Right lobe of liver (tissue), 6 donors: ENCODE results near the gene SEMA4B. TPM values are rescaled to one million over a fixed set of nuclear protein-coding genes. Genes with fewer than 3 reads are reported as not detected.

Experiments used
- ATAC-seq, 4 donors: fragments of 200-7000 bp; cut with Tn5 transposase; one replicate each; pipeline ENCODE4 v1.9.1; 2020; ENCODE audit warnings: mild to moderate bottlenecking in 4 of 4, moderate library complexity in 4 of 4
- DNase-seq, 3 donors: peaks; one replicate each; pipeline ENCODE4 v3.0.0-alpha.2; 2020
- H3K27ac ChIP-seq, 3 donors: fragments of 200-600 bp; one replicate each; pipeline ENCODE4 v1.8.0; 2022
- H3K27me3 ChIP-seq, 2 donors: fragments of 200-600 bp; one replicate each; pipeline ENCODE4 v1.8.0; 2022
- H3K36me3 ChIP-seq, 4 donors: fragments of 200-600 bp; sonication (generic) in 1 of 4; one replicate each; pipeline versions ENCODE4 v1.5.1 to v1.8.0; 2017 to 2022; ENCODE audit warnings: control low read depth in 1 of 4
- H3K4me1 ChIP-seq, 4 donors: fragments of 200-600 bp; sonication (generic) in 1 of 4; one replicate each; pipeline versions ENCODE4 v1.5.1 to v1.8.0; 2017 to 2022; ENCODE audit warnings: control low read depth in 1 of 4
- H3K4me3 ChIP-seq, 3 donors: fragments of 200-600 bp; one replicate each; pipeline ENCODE4 v1.8.0; 2022
- H3K9me3 ChIP-seq, 4 donors: fragments of 200-600 bp; sonication (generic) in 1 of 4; one replicate each; pipeline versions ENCODE4 v1.5.1 to v1.8.0; 2017 to 2022; ENCODE audit warnings: control low read depth in 1 of 4
- CTCF ChIP-seq, 4 donors: fragments of 200-600 bp in 3 of 4; fragments of 450-650 bp in 1 of 4; IDR thresholded peaks; one replicate each; pipeline versions ENCODE4 v1.5.1 to v1.8.0; 2016 to 2022; ENCODE audit warnings: antibody characterized with exemption in 4 of 4, mild to moderate bottlenecking in 2 of 4
- POLR2A ChIP-seq: fragments of 450-650 bp; IDR thresholded peaks from one replicate; pipeline ENCODE4 v1.6.1; 2017; ENCODE audit warnings: antibody characterized with exemption, mild to moderate bottlenecking
- WGBS: methylation state at CpG from one replicate; pipeline ENCODE4 v1.1.6; 2018; ENCODE audit warnings: low coverage, low lambda C conversion rate; ENCODE audit not compliant: insufficient coverage; ENCODE audit errors: missing lambda C conversion rate; 5-methylcytosine and 5-hydroxymethylcytosine counted together
- intact Hi-C, 2 donors: fragments of 100-400 bp; cut with DNase I; formaldehyde crosslinking; loops; one replicate each; pipeline versions ENCODE4 v1.11.2 to v1.14.1; 2022
- total RNA-seq, 6 experiments: library from RNA; depleted of rRNA in 2 of 6; stranded (reverse); fragments of >200 nt in 2 of 6; fragmentation: NEBNext Ultra II Directional in 3 of 6; extraction: Animal tissue kit (Norgen Biotek cat#: 25700) in 3 of 6; gene quantifications; one replicate each; pipeline versions ENCODE4 v1.1.0 to v1.2.4, GENCODE V29; 2016 to 2023
- donor health status: DM: no; HTN: yes; CAD: no.
- donor health status: DM: no; HTN: no; CAD: no.
- donor health status: DM: no; HTN: no; CAD: no.
- donor health status: DM: no; HTN: yes; CAD: no.
- donor health status: DM: no; HTN: yes; CAD: no.

SEMA4B gene
- total RNA-seq, 6 experiments from 2014 or later = 17.1 to 67.7 (median 20.3) TPM

- no peak overlapping the region for H3K27ac ChIP-seq
- H3K27me3 ChIP-seq = no peaks in the 10 kb centered on the region
- H3K9me3 ChIP-seq = no peaks in the 10 kb centered on the region
- H3K4me1 ChIP-seq = peaks cover 0 to 38% (median 18%) of the 10 kb centered on the region in 4 donors
- TF ChIP-seq POLR2A (no peak), CTCF (IDR thresholded peaks at IDR 0.05) (no peak)
- no peak for ATAC-seq
- intact Hi-C loops = loop anchor here in 1 of 2 donors (10.0 kb wide), 1 partner anchor 83 kb away; no protein-coding TSS in a partner anchor
- H3K4me3 ChIP-seq = no peak overlapping the region
- peaks cover 14 to 69% (median 40%) of the 10 kb centered on the region in 4 donors for H3K36me3 ChIP-seq
- WGBS = no CpG with 5 or more reads among the region's 38 CpGs
- DNase-seq = no peak
Observed at GRCh38 chr15:90227816-90228772, 27.0 kb downstream of the SEMA4B start.

- Histone ChIP-seq H3K27ac (no peak overlapping the region), H3K27me3 (no peaks in the 10 kb centered on the region), H3K4me1 (peaks cover 0 to 38% (median 18%) of the 10 kb centered on the region in 4 donors), H3K4me3 (no peak overlapping the region), H3K36me3 (peaks cover 14 to 62% (median 34%) of the 10 kb centered on the region in 4 donors), H3K9me3 (no peaks in the 10 kb centered on the region)
- TF ChIP-seq POLR2A = no peak
- WGBS = 67% methylated on average over 1 of the region's 15 CpGs
- intact Hi-C loops = loop anchor here in 1 of 2 donors (10.0 kb wide), 1 partner anchor 84 kb away; no protein-coding TSS in a partner anchor
- no peak for ATAC-seq
- DNase-seq = peak in 1 of 3 donors; percentile 28
Observed at GRCh38 chr15:90228960-90229359, 27.8 kb downstream of the SEMA4B start.

GRCh38 chr15:90230071-90230494 is 29.0 kb downstream of the SEMA4B start:
- no peak for TF ChIP-seq POLR2A
- TF ChIP-seq CTCF (IDR thresholded peaks at IDR 0.05) = peak in 1 of 4 donors; percentile 13
- Histone ChIP-seq H3K4me1 (peaks cover 0 to 46% (median 18%) of the 10 kb centered on the region in 4 donors), H3K27me3 (no peaks in the 10 kb centered on the region), H3K4me3 (no peak overlapping the region), H3K36me3 (peaks cover 5 to 51% (median 26%) of the 10 kb centered on the region in 4 donors), H3K27ac (peak overlapping the region; percentile 65 to 97 (median 90)), H3K9me3 (no peaks in the 10 kb centered on the region)
- peak; percentile 84 to 90 (median 89) for DNase-seq
- intact Hi-C loops = no loop called here
- WGBS = 36% methylated on average over 10 of the region's 12 CpGs
- ATAC-seq = peak; percentile 48 to 57 (median 51)

- no peaks in the 10 kb centered on the region for H3K27me3 ChIP-seq
- peaks cover 5 to 45% (median 23%) of the 10 kb centered on the region in 4 donors for H3K36me3 ChIP-seq
- TF ChIP-seq CTCF (IDR thresholded peaks at IDR 0.05) = no peak
- no peak for TF ChIP-seq POLR2A
- no peaks in the 10 kb centered on the region for H3K9me3 ChIP-seq
- intact Hi-C loops = no loop called here
- peak overlapping the region; percentile 65 to 97 (median 90) for H3K27ac ChIP-seq
- H3K4me3 ChIP-seq = no peak overlapping the region
- 40% methylated on average over 1 of the region's 8 CpGs for WGBS
- ATAC-seq (no peak), DNase-seq (no peak)
- peaks cover 0 to 47% (median 18%) of the 10 kb centered on the region in 4 donors for H3K4me1 ChIP-seq
Observed at GRCh38 chr15:90230610-90231009, 29.5 kb downstream of the SEMA4B start.
